ENCODE measurements around the gene GPR3. TPM values are rescaled to one million over a fixed set of nuclear protein-coding genes. Genes with fewer than 3 reads are reported as not detected.
A peak's percentile ranks its signal among the peaks of the same experiment; 100 is the strongest.

The GPR3 gene
- total RNA-seq, 1 donor from 2014 or later = 2.0 TPM

- Histone ChIP-seq H3K4me1 (peaks cover 21 to 23% of the 10 kb centered on the region in 2 donors), H3K4me3 (no peak overlapping the region), H3K36me3 (peaks cover 4 to 9% of the 10 kb centered on the region in 2 donors), H3K9me3 (no peaks in the 10 kb centered on the region), H3K27me3 (no peaks in the 10 kb centered on the region), H3K27ac (peak overlapping the region; percentile 1 to 13)
- intact Hi-C loops (cut with DNase I) = loop anchor here (10.0 kb wide), 1 partner anchor 1756 kb away; the partner anchor contains the start of gene TMEM200B
- TF ChIP-seq, protein P1, sequence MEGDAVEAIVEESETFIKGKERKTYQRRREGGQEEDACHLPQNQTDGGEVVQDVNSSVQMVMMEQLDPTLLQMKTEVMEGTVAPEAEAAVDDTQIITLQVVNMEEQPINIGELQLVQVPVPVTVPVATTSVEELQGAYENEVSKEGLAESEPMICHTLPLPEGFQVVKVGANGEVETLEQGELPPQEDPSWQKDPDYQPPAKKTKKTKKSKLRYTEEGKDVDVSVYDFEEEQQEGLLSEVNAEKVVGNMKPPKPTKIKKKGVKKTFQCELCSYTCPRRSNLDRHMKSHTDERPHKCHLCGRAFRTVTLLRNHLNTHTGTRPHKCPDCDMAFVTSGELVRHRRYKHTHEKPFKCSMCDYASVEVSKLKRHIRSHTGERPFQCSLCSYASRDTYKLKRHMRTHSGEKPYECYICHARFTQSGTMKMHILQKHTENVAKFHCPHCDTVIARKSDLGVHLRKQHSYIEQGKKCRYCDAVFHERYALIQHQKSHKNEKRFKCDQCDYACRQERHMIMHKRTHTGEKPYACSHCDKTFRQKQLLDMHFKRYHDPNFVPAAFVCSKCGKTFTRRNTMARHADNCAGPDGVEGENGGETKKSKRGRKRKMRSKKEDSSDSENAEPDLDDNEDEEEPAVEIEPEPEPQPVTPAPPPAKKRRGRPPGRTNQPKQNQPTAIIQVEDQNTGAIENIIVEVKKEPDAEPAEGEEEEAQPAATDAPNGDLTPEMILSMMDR (IDR thresholded peaks at IDR 0.05) = peak in 1 of 3 experiments; percentile 16
- DNase-seq (ENCODE audit: low spot score in 2 of 2) = no peak
These were observed 23.4 kb upstream of the GPR3 start for GRCh38 chr1:27368869-27369582.

GRCh38 chr1:27372022-27372807 is 20.2 kb upstream of the GPR3 start:
- Histone ChIP-seq H3K27ac (no peak overlapping the region), H3K36me3 (no peaks in the 10 kb centered on the region), H3K9me3 (no peaks in the 10 kb centered on the region), H3K27me3 (no peaks in the 10 kb centered on the region), H3K4me1 (peaks cover 7 to 9% of the 10 kb centered on the region in 2 donors), H3K4me3 (no peak overlapping the region)
- TF ChIP-seq, protein P1 (IDR thresholded peaks at IDR 0.05) = no peak
- no peak for DNase-seq (ENCODE audit: low spot score in 2 of 2)
- intact Hi-C loops (cut with DNase I) = no loop called here

DNA sequence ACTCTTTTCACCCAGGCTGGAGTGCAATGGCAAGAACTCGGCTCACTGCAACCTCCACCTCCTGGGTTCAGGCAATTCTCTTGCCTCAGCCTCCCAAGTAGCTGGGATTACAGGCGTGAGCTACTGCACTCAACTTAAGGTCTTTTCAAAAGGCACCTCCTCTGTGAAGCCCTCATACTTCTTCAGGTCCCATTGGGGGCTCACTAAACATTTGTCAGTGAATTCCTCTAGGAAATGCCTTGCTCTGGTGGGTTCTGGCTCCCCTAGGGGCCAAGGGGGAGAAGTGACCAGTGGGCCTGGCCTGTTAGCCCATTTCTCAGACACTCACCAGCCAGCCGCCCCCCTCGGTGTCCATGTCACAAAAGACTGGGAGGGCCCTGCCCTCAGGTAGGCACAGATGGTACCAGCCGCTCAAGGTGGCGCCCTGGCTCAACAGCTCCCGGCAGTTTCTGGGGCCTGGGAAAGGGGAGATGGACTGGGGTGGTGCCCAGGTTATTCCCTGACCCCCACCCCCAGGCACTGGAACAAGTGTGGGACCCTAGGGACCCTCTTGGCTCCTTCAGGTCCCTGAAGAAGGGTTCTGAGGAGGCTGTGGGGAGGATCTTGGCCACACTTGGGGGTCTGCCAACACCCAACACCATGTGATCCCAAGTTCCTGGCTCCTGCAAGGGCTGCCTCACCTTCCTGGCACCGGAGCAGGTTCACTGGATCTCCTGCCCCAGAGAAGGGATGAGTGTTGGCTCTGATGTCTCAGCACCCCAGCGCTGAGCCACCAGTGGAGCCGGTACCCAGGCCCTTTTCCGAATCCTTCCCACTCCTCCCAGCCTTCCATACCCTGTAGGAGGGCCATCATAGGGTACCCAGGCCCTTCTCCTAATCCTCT is 19.4 kb upstream of the GPR3 start:
- H3K9me3 ChIP-seq = no peaks in the 10 kb centered on the region
- TF ChIP-seq, protein P1 (IDR thresholded peaks at IDR 0.05) = no peak
- no peak for DNase-seq (ENCODE audit: low spot score in 2 of 2)
- H3K27ac ChIP-seq = no peak overlapping the region
- H3K27me3 ChIP-seq = no peaks in the 10 kb centered on the region
- intact Hi-C loops (cut with DNase I) = no loop called here
- peaks cover 0 to 1% of the 10 kb centered on the region in 2 donors for H3K4me1 ChIP-seq
- H3K36me3 ChIP-seq = no peaks in the 10 kb centered on the region
- no peak overlapping the region for H3K4me3 ChIP-seq

GRCh38 chr1:27374362-27375086 is 17.9 kb upstream of the GPR3 start, which contains the start of gene FCN3:
Gene FCN3, minus strand, starts transcription at chr1:27374824. Its CDS starts 6 bp downstream, at chr1:27374818.
- Histone ChIP-seq H3K9me3 (no peaks in the 10 kb centered on the region), H3K27me3 (no peaks in the 10 kb centered on the region), H3K36me3 (no peaks in the 10 kb centered on the region), H3K27ac (no peak within 1 kb of the TSS), H3K4me1 (no peaks in the 10 kb centered on the region), H3K4me3 (no peak within 1 kb of the TSS)
- intact Hi-C loops (cut with DNase I) = no loop called here
- no peak for DNase-seq (ENCODE audit: low spot score in 2 of 2)
- TF ChIP-seq, protein P1 (IDR thresholded peaks at IDR 0.05) = no peak

Data from ascending aorta (tissue), 2 donors.